Measurements from ENCODE around the gene SPCS3.

Gene SPCS3

DNA sequence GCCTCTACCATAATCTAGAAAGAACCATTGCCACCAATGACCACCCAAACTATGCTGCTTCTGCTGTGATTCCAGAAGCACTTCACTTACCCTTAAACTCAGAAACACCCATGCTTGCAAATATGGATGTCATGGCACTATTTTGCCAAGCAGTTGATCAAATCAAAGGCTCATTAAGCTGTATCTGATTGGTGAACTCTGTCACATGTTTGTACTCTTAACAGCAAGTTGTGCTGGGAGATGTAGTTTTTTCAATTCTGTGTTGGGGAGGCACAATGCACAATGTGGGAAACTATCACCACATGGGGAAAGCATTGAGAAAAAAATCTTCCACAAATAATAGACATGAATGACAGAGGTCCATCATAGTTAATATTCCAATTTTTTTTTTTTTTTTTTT is 19.2 kb upstream of the SPCS3 start:
- TF ChIP-seq CTCF (IDR thresholded peaks at IDR 0.05; ENCODE audit: control insufficient read depth, insufficient read depth, low read depth, low read length, missing control alignments) = no peak

GRCh38 chr4:176302283-176303275 is 17.2 kb upstream of the SPCS3 start:
- no peak overlapping the region for H3K4me3 ChIP-seq (ENCODE audit: control insufficient read depth, low read depth, low read length)
- DNase-seq (ENCODE audit: low read depth) = peak; percentile 39

More for the DNA sequence above, 19.2 kb upstream of the SPCS3 start:
- no peak overlapping the region for H3K4me3 ChIP-seq (ENCODE audit: control insufficient read depth, low read depth, low read length)
- DNase-seq (ENCODE audit: low read depth) = no peak

DNA sequence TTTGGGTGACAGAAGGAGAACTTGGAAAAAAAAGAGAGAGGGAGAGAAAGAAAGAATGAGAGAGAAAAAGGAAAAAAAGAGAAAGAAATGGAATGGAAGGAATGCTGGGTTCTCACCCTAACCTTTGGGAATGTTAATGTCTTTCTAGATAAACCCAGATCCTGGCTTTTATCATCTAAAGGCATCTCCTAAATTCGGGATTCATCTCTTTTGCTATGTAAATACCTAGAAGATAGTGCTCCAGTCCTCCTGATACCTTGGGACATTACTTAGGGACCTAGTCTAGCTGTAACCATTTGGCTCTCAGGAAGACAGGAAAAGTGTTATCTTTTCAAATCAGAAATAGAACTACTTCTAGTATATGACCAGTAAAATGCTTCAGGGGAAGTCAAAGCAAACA is 15.8 kb upstream of the SPCS3 start:
- no peak for DNase-seq (ENCODE audit: low read depth)
- TF ChIP-seq CTCF (IDR thresholded peaks at IDR 0.05; ENCODE audit: control insufficient read depth, insufficient read depth, low read depth, low read length, missing control alignments) = no peak
- no peak overlapping the region for H3K4me3 ChIP-seq (ENCODE audit: control insufficient read depth, low read depth, low read length)

More at GRCh38 chr4:176302283-176303275, 17.2 kb upstream of the SPCS3 start:
- TF ChIP-seq CTCF (IDR thresholded peaks at IDR 0.05; ENCODE audit: control insufficient read depth, insufficient read depth, low read depth, low read length, missing control alignments) = no peak

DNA sequence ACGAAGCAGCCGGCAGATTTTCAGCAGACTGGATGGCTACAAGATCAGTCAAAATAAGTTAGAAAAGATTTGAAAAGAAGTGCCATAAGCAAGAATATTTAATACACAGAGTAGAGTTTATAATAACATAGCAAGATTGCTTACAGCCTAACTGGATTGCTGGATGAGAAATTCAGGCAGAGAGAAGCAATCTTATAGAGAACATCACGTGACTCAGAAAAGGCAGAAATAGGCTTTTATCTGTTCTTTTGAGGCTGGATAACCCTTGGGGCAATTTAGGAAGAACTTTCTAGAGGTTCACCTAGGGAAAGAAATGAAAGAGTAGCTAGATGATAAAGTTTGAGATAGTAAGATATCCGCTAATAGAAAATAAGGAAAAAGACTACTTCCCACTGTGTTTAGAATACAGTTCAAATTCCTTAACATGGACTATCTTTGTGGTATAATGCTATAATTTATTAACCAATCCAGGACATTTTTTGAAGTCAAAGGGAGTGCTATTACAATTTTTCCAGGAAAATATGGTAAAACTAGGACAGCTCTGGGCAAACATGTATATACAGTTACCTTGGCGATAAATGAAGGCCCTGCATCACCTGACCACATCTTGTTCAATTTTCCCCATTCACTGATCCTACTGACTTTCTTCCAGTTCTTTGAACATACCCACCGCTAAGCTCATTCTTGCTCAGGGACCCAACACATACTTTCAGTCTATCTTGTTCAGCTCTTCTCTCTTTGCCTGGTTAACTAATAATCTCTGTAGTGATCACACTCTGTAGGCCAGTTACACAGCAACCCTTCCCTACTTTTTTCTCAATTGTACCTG is 12.7 kb upstream of the SPCS3 start:
- H3K4me3 ChIP-seq (ENCODE audit: control insufficient read depth, low read depth, low read length) = no peak overlapping the region
- no peak for TF ChIP-seq CTCF (IDR thresholded peaks at IDR 0.05; ENCODE audit: control insufficient read depth, insufficient read depth, low read depth, low read length, missing control alignments)
- DNase-seq (ENCODE audit: low read depth) = no peak

DNA sequence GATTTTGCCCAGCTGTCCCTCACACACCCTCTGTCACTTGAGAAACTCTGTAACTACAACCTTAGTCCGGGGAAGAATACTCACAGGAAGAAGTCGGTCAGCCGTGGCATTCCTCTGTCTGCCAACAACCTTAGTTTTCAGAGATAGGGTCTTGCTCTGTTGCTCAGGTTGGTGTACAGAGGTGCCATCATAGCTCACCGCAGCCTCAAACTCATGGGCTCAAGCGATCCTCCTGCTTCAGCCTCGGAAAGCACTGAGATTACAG is 12.2 kb upstream of the SPCS3 start:
- no peak overlapping the region for H3K4me3 ChIP-seq (ENCODE audit: control insufficient read depth, low read depth, low read length)
- no peak for DNase-seq (ENCODE audit: low read depth)
- TF ChIP-seq CTCF (IDR thresholded peaks at IDR 0.05; ENCODE audit: control insufficient read depth, insufficient read depth, low read depth, low read length, missing control alignments) = no peak

DNA sequence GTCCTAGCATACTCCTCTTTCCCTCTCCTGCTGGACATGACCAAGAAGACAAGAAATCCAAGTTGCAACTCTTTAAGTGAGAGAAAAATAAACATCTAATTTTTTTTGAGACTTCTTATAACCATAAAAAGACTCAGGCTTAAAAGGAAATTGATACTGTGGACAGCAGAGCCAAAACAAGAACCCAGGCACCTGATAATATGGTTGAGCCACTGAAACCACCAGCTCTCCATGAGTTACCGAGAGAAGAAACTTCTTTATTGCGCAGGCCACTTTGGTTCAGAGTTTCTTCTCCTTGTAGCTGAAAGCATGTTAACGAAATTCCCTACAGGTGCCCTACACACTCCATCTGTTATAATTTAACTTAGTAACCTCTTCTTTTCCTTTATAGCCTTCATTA is 11.3 kb upstream of the SPCS3 start:
- no peak for DNase-seq (ENCODE audit: low read depth)
- TF ChIP-seq CTCF (IDR thresholded peaks at IDR 0.05; ENCODE audit: control insufficient read depth, insufficient read depth, low read depth, low read length, missing control alignments) = no peak
- no peak overlapping the region for H3K4me3 ChIP-seq (ENCODE audit: control insufficient read depth, low read depth, low read length)

All from AG09309 (cell line).